T-helper 22 cell (primary cell): Measurements from ENCODE around the gene CDHR2.
"Not testable (repeated sequence)": the region's sequence is repeated elsewhere in the genome, so short reads cannot be mapped to it uniquely, and the experiment has no call there.

Experiments used
- DNase-seq: peaks from one replicate; pipeline ENCODE4 v3.0.0-alpha.2; 2020; ENCODE audit warnings: low read depth

The CDHR2 gene

GRCh38 chr5:176570044-176570443 is 20.9 kb downstream of the CDHR2 start:
- no peak for DNase-seq

- DNase-seq, result peak; percentile 45
Measured at GRCh38 chr5:176573564-176574296, 24.6 kb downstream of the CDHR2 start.

- DNase-seq, result no peak
Measured at GRCh38 chr5:176574297-176574591, 25.1 kb downstream of the CDHR2 start.

- DNase-seq, result no peak
Measured at GRCh38 chr5:176575066-176575465, 25.9 kb downstream of the CDHR2 start.

- DNase-seq, result no peak
Measured at GRCh38 chr5:176575488-176576422, 26.6 kb downstream of the CDHR2 start.

- no peak for DNase-seq
Measured at GRCh38 chr5:176577312-176578176, 28.4 kb downstream of the CDHR2 start.

GRCh38 chr5:176578391-176578808 is 29.3 kb downstream of the CDHR2 start:
- peak; percentile 19 for DNase-seq

GRCh38 chr5:176579323-176579722 is 30.2 kb downstream of the CDHR2 start:
- no peak for DNase-seq

GRCh38 chr5:176581361-176581760 is 32.2 kb downstream of the CDHR2 start:
- DNase-seq, result no peak

- no peak for DNase-seq
Measured at GRCh38 chr5:176583076-176583475, 33.9 kb downstream of the CDHR2 start.

- no peak for DNase-seq
Measured at GRCh38 chr5:176587398-176587797, 38.3 kb downstream of the CDHR2 start.

GRCh38 chr5:176588297-176588696 is 39.2 kb downstream of the CDHR2 start:
- no peak for DNase-seq

- no peak for DNase-seq
Measured at GRCh38 chr5:176589039-176589769, 40.1 kb downstream of the CDHR2 start.

GRCh38 chr5:176590035-176590717 is 41.0 kb downstream of the CDHR2 start:
- no peak for DNase-seq

GRCh38 chr5:176591667-176592066 is 42.5 kb downstream of the CDHR2 start:
- not testable (repeated sequence) for DNase-seq

GRCh38 chr5:176592573-176592972 is 43.4 kb downstream of the CDHR2 start:
- DNase-seq, result no peak

GRCh38 chr5:176593273-176593869 is 44.2 kb downstream of the CDHR2 start:
- no peak for DNase-seq

- no peak for DNase-seq
Measured at GRCh38 chr5:176594554-176594953, 45.4 kb downstream of the CDHR2 start.

GRCh38 chr5:176595386-176595943 is 46.3 kb downstream of the CDHR2 start:
- DNase-seq, result no peak

- no peak for DNase-seq
Measured at GRCh38 chr5:176596069-176596644, 47.0 kb downstream of the CDHR2 start.
